Natural killer cell treated with Interleukin-12 subunit alpha and Interleukin-12 subunit beta and Interleukin-15 and Interleukin-18, amount 100 ng/mL, for 72 hours (primary cell): ENCODE measurements around the gene DGKQ. TPM values are rescaled to one million over a fixed set of nuclear protein-coding genes. Genes with fewer than 3 reads are reported as not detected.

Experiments used
- ATAC-seq, 2 donors: fragments of 150-1000 bp; cut with Tn5 transposase in 1 of 2; sonication (Bioruptor Pico), chemical (Tn5 transposase) in 1 of 2; 2 replicates each; pipeline ENCODE4 v1.10.0; 2021
- DNase-seq: peaks from one replicate; pipeline ENCODE4 v3.0.0; 2022; ENCODE audit warnings: low spot score
- H3K27ac Mint-ChIP-seq, 2 donors: 1 replicate in 1 of 2; 2 replicates in 1 of 2; pipeline ENCODE4 v1.8.0; 2022; ENCODE audit warnings: mixed read lengths in 2 of 2, mild to moderate bottlenecking in 1 of 2, moderate library complexity in 1 of 2
- H3K27me3 Mint-ChIP-seq, 2 donors: 1 replicate in 1 of 2; 2 replicates in 1 of 2; pipeline ENCODE4 v1.8.0; 2022; ENCODE audit warnings: mixed read lengths in 2 of 2
- H3K36me3 Mint-ChIP-seq: one replicate; pipeline ENCODE4 v1.8.0; 2022; ENCODE audit warnings: mixed read lengths
- H3K4me1 Mint-ChIP-seq, 2 donors: 1 replicate in 1 of 2; 2 replicates in 1 of 2; pipeline ENCODE4 v1.8.0; 2022; ENCODE audit warnings: low read depth in 2 of 2, mixed read lengths in 2 of 2, mild to moderate bottlenecking in 1 of 2
- H3K4me3 Mint-ChIP-seq: one replicate; pipeline ENCODE4 v1.8.0; 2022; ENCODE audit warnings: mixed read lengths
- H3K9me3 Mint-ChIP-seq: 2 replicates; pipeline ENCODE4 v1.8.0; 2022; ENCODE audit warnings: mixed read lengths
- total RNA-seq, 2 donors: library from RNA; stranded (reverse); gene quantifications; one replicate each; pipeline ENCODE4 v1.2.3, GENCODE V29; 2022

DGKQ gene
- total RNA-seq, 2 donors from 2014 or later = 15.4 to 19.6 TPM

DNA sequence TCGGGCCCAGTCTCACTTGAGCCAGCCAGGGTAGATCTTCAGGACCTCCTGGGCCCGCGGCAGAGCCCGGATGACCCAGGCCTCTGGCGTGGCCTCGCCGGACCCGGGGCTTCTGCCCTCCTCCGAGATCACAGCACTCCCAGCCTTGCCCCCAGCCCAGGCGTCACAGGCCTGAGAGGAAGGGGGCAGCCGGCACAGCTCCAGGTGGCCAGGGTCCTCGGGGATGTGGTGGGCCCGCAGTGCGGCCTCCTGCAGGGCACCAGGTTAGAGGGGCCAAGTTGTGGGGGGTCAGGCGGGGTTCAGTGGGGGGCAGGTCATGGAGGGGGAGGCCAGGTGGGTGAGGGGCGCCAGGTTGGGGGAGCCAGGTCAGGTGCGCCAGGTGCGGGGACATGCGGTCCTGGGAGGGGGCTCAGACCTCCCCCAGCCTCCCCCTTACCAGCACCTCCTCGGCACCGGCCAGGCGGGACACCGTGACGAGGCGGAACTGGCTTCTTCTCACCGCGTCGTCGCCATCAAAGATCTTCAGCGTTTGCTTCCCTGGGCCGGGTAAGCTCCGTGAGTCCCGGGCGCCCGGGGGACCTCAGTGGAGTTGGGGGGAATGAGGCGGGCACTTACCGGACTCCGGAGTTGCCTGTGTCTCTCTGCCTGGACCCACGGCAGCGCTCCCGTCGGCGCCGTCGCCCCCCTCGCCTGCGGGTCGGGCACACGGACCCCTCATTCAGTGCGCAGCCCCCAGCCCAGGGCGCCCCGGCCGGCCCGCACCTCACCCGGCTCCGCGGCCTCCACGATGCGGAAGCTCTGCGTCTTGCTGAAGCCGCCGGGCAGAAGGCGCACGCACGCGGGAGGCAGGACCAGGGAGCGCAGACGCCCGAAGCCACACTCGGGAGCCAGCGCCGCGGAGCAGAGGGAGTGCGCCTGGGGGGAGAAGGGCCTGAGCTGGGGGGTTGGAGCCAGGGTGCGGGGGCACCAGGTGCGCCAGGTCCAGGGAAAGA is 6.0 kb downstream of the DGKQ start:
- no peak overlapping the region for H3K4me3 Mint-ChIP-seq
- H3K27ac Mint-ChIP-seq = no peak overlapping the region
- H3K27me3 Mint-ChIP-seq = no peaks in the 10 kb centered on the region
- H3K4me1 Mint-ChIP-seq = peaks cover 9 to 19% of the 10 kb centered on the region in 2 donors
- no peaks in the 10 kb centered on the region for H3K36me3 Mint-ChIP-seq
- DNase-seq (no peak), ATAC-seq (no peak)
- H3K9me3 Mint-ChIP-seq = no peaks in the 10 kb centered on the region

DNA sequence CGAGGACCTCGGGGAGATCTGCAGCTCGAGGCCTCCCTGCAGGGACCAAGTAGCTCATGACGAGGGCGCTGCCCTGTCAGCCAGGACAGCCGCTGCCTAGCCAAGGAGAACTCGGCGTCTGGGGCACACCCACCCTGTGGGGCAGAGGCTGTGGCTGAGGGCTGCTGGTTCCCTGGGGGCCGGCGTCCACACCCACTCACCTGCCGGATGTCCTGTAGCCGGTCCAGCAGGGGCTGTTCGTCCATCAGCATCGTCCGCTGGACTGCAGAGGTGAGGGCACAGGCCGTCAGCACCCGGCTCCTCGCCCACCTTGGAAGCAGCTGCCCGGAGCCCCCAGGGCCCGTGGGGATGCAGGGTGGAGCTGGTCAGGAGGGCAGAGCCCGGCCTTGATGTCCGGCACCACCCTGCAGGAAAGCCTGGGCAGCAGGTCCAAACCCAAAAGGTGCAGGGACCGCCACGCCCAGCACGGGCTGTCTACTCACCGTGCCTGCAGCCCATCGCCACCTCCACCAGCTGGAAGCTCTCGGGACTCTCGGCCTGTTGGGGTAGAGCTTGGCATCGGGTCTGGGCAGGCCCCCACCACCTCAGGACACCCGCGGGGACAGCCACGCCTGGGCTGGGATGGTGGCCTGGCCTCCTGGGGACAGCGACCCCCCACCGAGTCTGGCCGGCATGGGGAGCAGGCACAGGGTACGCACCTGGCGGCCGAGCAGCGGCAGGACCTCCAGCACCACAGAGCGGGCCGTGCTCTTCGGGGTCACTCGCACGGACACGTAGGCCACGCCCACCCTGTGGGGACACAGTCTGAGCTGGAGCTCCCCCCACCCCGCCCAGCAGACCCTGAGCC is 6.9 kb downstream of the DGKQ start:
- Mint-ChIP-seq H3K27me3 (no peaks in the 10 kb centered on the region), H3K27ac (no peak overlapping the region), H3K4me1 (peaks cover 9 to 18% of the 10 kb centered on the region in 2 donors), H3K36me3 (no peaks in the 10 kb centered on the region), H3K4me3 (no peak overlapping the region), H3K9me3 (no peaks in the 10 kb centered on the region)
- ATAC-seq (no peak), DNase-seq (peak; percentile 58)

DNA sequence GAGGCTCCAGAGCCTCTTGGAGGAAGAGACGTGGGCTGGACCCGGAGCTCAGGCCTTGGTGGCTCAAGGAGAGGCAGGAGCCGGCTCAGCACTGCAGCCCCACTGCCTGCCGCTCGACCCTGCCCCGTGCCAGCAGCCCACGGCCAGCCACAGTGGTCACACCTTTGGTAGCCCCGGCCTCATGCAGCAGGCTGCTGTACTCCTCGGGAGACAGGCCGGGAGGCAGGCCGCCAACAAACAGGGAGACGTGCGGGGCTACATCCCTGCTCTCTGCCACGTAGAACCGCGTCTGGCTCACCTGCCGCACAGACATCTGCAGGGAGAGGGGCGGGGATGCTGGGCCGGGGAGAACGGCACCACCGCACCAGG is 7.6 kb downstream of the DGKQ start:
- Mint-ChIP-seq H3K27ac (no peak overlapping the region), H3K36me3 (no peaks in the 10 kb centered on the region), H3K9me3 (no peaks in the 10 kb centered on the region), H3K4me1 (peaks cover 7 to 13% of the 10 kb centered on the region in 2 donors), H3K4me3 (no peak overlapping the region), H3K27me3 (no peaks in the 10 kb centered on the region)
- DNase-seq (no peak), ATAC-seq (no peak)

DNA sequence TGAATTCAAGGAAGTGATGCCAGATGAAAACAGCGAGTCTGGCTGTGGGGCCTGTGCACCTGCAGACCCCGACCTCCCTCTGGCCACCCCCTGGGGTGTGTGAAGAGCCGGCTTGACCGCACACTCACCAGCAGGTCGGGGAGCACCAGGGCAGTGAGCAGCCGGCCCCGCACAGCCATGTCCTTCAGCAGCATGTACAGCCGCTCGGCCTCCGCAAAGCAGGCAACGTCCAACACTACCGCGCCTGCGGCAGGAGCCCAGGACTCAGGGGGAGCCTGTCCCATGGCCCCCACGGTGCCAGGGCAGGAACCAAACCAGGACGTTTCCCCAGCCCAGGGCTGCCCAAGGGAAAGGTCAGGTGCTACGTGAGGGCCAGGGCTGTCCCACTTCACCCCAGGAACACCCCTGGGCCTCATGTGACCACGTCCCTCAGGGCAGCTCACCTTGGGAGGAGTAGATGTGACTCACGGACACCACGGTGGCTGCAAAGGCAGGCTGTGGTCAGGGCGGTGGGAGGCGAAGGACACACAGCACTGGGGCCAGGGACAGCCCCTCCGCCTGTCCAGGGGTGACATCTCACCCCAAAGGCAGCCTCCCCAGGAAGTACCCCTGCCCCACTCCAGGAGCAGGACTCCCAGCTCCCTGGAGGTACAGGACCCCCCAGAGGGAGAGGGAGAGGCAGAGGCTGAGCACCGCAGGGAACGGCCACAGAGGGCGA is 8.2 kb downstream of the DGKQ start:
- Mint-ChIP-seq H3K36me3 (no peaks in the 10 kb centered on the region), H3K4me1 (peaks cover 2 to 7% of the 10 kb centered on the region in 2 donors), H3K27me3 (no peaks in the 10 kb centered on the region), H3K9me3 (no peaks in the 10 kb centered on the region), H3K27ac (no peak overlapping the region), H3K4me3 (no peak overlapping the region)
- DNase-seq = peak; percentile 58
- ATAC-seq = no peak

DNA sequence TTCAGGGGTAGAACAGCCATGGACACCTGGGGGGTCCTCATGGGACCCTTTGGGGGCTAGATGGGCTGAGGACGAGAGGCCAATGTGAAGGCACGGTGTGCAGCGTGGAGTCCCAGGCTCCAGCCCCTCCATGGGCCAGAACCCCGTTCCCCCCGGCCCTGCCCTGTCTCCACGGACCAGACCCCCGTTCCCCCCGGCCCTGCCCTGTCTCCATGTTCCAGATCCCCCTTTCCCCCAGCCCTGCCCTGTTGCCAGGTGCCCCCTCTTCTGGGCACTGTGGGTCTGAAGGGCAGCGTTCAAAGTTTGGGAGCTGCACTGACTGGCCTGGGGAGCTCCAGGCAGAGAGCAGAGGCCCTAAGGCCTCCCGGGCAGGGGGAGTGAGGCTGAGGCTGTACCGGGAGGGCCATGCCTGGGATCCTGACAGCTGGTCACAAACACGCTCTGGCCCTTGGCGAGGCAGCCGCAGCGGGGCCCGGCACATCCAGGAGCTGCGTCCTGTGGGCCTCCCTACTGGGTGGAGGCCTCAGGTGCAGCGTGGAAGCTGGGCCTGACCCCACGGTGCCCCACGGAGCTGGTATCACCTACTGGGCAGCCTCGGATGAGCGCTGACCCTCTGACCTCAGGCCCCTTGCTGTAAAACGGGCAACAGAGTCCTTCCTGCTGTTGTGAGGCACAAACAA is 8.9 kb downstream of the DGKQ start:
- Mint-ChIP-seq H3K27me3 (no peaks in the 10 kb centered on the region), H3K36me3 (no peaks in the 10 kb centered on the region), H3K4me1 (peaks cover 0 to 2% of the 10 kb centered on the region in 2 donors), H3K4me3 (no peak overlapping the region), H3K9me3 (no peaks in the 10 kb centered on the region), H3K27ac (no peak overlapping the region)
- ATAC-seq (no peak), DNase-seq (peak; percentile 58)

DNA sequence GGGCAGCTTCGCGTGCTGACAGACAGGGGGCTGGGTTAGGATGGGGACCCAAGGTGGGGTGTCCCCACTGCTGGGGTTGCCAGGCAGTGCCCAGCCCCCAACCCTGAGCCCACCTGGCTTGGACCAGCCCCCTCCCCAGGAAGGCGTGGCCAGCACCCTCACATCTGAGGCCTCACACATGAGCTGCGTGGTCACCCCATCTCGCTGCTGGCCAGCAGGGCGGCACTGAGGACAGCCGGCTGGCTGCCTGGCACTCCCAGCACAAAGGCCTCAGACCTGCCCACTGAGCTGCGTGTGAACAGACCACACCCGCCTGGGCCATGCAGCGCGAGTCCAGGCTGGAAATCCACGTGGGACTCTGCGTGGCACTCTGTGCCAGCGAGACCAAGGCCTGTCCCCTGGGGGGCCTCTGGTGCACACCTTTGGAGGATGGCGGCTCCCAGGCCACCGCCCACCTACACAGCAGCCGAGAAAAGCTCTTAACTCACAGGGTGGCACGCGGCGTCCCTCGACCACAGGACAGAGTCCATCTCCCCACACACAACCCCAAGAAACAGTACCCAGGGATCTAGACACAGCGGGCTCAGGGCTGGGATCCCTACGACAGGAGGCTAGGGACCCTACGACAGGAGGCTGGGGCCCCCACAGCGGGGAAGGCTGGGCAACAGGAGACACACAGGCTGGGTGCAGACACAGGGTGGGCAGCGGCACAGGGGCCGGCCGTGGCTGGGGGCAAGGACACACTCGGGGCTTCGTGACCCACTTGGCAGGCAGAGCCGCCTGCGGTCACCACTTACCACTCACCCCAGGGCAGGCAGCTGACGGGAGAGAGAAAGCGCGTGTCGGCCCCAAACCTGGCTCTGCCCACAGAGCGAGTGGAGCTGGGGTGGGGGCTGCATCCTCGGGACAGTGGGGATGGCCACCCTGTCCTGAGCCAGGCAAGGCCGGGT is 9.8 kb downstream of the DGKQ start:
- DNase-seq = peak; percentile 60
- H3K4me3 Mint-ChIP-seq = no peak overlapping the region
- peaks cover 0 to 6% of the 10 kb centered on the region in 2 donors for H3K4me1 Mint-ChIP-seq
- H3K27ac Mint-ChIP-seq = no peak overlapping the region
- no peak for ATAC-seq
- H3K36me3 Mint-ChIP-seq = no peaks in the 10 kb centered on the region
- H3K27me3 Mint-ChIP-seq = no peaks in the 10 kb centered on the region
- H3K9me3 Mint-ChIP-seq = no peaks in the 10 kb centered on the region

DNA sequence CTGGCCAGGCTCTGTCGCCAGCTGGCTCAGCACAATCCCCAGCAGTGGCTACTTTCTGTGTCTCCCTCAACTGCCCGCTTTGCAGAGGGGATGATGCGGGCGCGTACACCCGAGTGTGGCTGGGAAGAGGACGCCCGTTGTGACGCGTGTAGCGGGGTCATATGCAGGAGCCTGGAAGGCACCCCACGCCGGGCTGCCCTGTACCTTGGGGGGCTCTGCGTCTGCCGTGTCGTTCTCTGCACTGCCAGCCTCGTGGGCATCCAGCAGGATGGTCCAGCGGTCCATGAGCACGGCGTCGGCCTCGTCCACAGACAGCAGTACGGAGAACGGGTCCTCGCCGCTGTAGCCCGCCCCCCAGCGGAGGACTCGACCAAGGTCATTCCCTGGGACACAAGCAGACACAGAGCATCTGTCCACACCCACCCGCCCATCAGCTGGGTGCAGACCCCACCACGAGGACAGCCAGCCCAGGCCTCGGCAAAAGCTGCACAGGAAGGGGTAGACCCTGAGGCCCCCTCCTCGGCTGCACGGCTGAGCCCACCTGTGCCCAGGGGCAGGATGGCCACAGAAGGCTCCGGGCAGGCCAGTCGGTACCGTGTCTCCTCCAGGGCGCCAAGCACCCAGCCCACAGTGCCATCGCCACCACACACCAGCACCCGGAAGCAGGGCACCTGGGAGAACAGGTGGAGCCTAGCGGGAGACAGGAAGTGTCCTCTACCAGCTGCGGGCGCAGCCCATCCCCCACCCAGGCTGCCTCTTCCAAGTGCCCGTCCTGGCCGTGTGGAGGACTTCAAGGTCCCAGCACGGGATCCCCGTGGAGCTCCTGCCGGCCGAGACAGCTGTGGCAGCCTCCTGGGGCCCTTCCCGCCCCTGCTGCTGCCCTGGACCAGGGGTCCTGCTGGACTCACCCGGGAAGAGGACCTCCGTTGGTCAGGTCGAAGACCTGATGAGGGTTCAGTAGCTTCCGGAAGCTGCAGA is 10.8 kb downstream of the DGKQ start:
- Mint-ChIP-seq H3K27me3 (no peaks in the 10 kb centered on the region), H3K9me3 (no peaks in the 10 kb centered on the region), H3K36me3 (no peaks in the 10 kb centered on the region), H3K4me3 (no peak overlapping the region), H3K27ac (no peak overlapping the region), H3K4me1 (peaks cover 0 to 6% of the 10 kb centered on the region in 2 donors)
- DNase-seq (peak; percentile 59), ATAC-seq (no peak)

DNA sequence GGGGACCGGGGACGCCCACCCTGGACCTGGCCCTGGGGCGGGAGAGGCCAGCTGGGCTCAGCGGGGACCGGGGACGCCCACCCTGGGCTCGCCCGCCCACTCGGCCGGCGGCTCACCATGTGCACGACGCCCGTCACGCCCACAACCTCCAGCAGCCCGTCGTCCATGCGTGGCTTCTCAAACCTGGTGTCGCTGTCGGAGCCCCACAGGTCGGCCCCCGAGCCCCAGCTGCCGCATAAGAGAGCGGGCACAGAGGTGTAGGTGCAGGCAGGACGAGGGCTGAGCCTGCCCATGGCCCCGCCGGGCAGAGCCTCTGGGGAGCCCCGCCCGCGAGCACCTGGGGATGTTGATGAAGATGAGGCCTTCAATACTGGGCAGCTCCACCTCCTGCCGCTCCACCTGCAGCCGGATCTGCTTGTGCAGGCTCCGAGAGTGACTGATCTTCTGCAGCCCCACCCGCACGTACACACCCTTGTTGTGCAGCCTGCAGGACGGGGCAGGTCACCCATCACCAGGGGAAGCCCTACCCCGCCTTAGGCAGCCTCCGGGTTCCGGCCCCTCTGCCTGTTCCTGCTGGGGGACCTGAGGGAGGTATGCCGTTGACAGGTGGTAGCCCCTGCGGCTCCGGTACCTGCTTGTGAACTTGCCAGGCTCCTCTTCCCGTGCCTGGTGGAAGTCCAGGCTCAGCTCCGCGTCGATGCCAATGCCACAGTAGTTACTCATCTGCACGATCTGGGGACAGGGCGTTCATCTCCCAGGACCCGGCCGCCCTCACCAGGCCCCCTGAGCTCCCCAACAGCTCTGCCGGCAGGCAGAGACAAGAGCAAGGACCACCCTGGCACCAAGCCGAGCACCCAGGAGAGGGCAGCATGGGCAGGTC is 11.8 kb downstream of the DGKQ start:
- Mint-ChIP-seq H3K36me3 (no peaks in the 10 kb centered on the region), H3K9me3 (no peaks in the 10 kb centered on the region), H3K4me3 (no peak overlapping the region), H3K27me3 (no peaks in the 10 kb centered on the region), H3K27ac (no peak overlapping the region), H3K4me1 (peaks cover 0 to 6% of the 10 kb centered on the region in 2 donors)
- ATAC-seq (no peak), DNase-seq (peak; percentile 59)

DNA sequence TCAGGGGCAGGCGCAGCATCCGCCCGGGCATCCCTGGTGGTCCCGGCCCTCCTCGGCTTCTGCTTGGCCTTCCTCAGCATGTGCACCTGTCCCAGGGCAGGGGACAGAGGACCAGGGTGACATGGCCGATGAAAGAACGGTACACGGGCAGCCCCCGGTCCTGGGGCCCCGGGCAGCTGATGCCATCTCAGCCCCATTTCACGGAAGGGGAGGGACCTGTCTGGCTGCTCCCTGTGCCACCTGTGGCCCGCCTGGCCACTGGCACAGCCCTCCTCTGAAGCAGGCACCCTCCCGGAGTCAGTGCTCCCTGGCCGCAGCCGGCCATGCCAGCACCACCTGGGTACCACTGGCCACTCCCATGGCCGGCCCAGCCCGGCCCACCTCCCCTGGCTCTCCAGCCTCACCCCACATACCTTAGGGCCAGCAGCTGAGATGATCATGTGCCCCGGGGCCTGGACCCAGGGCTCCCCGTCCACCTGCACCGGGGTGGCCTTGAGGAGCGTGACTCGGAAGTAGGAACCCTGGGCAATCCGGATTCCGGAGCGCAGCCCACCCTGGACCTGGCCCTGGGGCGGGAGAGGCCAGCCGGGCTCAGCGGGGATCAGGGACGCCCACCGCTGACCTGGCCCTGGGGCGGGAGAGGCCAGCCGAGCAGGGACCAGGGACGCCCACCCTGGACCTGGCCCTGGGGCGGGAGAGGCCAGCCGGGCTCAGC is 12.6 kb downstream of the DGKQ start:
- ATAC-seq (no peak), DNase-seq (peak; percentile 61)
- Mint-ChIP-seq H3K27ac (no peak overlapping the region), H3K4me1 (peaks cover 0 to 6% of the 10 kb centered on the region in 2 donors), H3K27me3 (no peaks in the 10 kb centered on the region), H3K36me3 (no peaks in the 10 kb centered on the region), H3K9me3 (no peaks in the 10 kb centered on the region), H3K4me3 (no peak overlapping the region)

DNA sequence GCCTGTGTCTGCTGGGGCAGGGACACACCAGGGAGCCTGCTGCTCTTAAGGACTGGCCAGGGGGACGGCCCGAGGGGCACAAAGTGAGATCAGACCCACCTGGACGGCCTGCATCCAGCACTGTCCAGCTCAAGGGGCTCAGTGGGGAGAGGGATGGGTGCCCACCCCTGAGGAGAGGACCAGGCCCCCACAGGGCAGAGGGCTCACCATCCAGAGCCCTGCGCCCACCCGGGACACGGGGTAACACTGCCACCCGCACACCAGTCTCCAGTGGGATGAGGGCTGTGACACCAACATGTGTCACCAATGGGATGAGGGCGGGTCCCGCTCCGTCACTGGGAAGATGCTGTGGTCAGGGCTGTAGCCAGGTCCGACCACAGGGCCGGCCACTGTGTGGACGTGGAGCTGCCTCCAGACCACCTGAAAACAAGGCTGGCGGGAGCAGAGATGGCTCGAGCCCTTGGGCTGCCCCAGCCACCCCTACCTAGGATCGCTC is 13.2 kb downstream of the DGKQ start:
- ATAC-seq (peak in 1 of 2 donors; percentile 8), DNase-seq (peak; percentile 38)
- Mint-ChIP-seq H3K4me3 (no peak overlapping the region), H3K36me3 (no peaks in the 10 kb centered on the region), H3K9me3 (no peaks in the 10 kb centered on the region), H3K27me3 (no peaks in the 10 kb centered on the region), H3K4me1 (peaks cover 0 to 6% of the 10 kb centered on the region in 2 donors), H3K27ac (no peak overlapping the region)
